MCF 10A (cell line): ENCODE measurements around the gene GABRB1. TPM values are rescaled to one million over a fixed set of nuclear protein-coding genes. Genes with fewer than 3 reads are reported as not detected.

Experiments used
- BruUV-seq: library from RNA; stranded (reverse); fragments of 400-500 nt; replicated peaks from 2 replicates; lab custom pipeline; 2021; lab: Mats Ljungman, UMichigan
- CTCF ChIA-PET: fragments of 300-600 bp; sonication (Branson Sonifier 250); formaldehyde crosslinking; extraction: SDS; loops from one replicate; lab custom pipeline; 2021; ENCODE audit warnings: antibody characterized with exemption, inconsistent platforms; lab: Yijun Ruan, JAX
- POLR2A ChIA-PET: fragments of 300-600, 350-650 bp; sonication (Branson Sonifier 250); formaldehyde crosslinking; extraction: SDS; loops from one replicate; lab custom pipeline; 2020; ENCODE audit warnings: antibody characterized with exemption, inconsistent platforms; lab: Yijun Ruan, JAX
- DNase-seq: peaks from one replicate; pipeline ENCODE4 v3.0.0-alpha.2; 2018; ENCODE audit not compliant: unreplicated experiment
- H3K27ac Mint-ChIP-seq: one replicate; pipeline ENCODE4 v1.8.0; 2022; ENCODE audit warnings: mild to moderate bottlenecking, low read depth, mixed read lengths; ENCODE audit not compliant: unreplicated experiment
- H3K27me3 Mint-ChIP-seq: one replicate; pipeline ENCODE4 v1.8.0; 2022; ENCODE audit warnings: mixed read lengths; ENCODE audit not compliant: insufficient read depth, unreplicated experiment
- H3K36me3 Mint-ChIP-seq: one replicate; pipeline ENCODE4 v1.8.0; 2022; ENCODE audit warnings: mild to moderate bottlenecking, moderate library complexity, mixed read lengths; ENCODE audit not compliant: insufficient read depth, unreplicated experiment
- H3K4me1 Mint-ChIP-seq: one replicate; pipeline ENCODE4 v1.8.0; 2022; ENCODE audit warnings: mixed read lengths; ENCODE audit not compliant: insufficient read depth, unreplicated experiment
- H3K4me3 Mint-ChIP-seq: one replicate; pipeline ENCODE4 v1.8.0; 2022; ENCODE audit warnings: mild to moderate bottlenecking, moderate library complexity, mixed read lengths; ENCODE audit not compliant: unreplicated experiment
- H3K9me3 Mint-ChIP-seq: one replicate; pipeline ENCODE4 v1.8.0; 2022; ENCODE audit warnings: mixed read lengths; ENCODE audit not compliant: unreplicated experiment
- CTCF ChIP-seq: fragments of 200-600 bp; IDR thresholded peaks from one replicate; pipeline ENCODE4 v1.8.0; 2022; ENCODE audit warnings: antibody characterized with exemption, mild to moderate bottlenecking; ENCODE audit not compliant: unreplicated experiment
- intact Hi-C: fragments of 100-400 bp; cut with micrococcal nuclease; formaldehyde crosslinking; loops from 2 replicates; pipeline ENCODE4 v1.14.1; 2022
- total RNA-seq: library from RNA; stranded (reverse); gene quantifications from 2 replicates; pipeline ENCODE4 v1.2.3, GENCODE V29; 2022

Gene GABRB1
- total RNA-seq, 1 experiment from 2014 or later: not detected

- intact Hi-C loops: no loop called here
- Mint-ChIP-seq H3K4me3 (no peak overlapping the region), H3K9me3 (peaks cover 7% of the 10 kb centered on the region), H3K27me3 (peaks cover 60% of the 10 kb centered on the region), H3K27ac (no peak overlapping the region), H3K4me1 (no peaks in the 10 kb centered on the region), H3K36me3 (no peaks in the 10 kb centered on the region)
- CTCF ChIA-PET: no interaction called here
- no peak for DNase-seq
- no peak for TF ChIP-seq CTCF
- BruUV-seq: no TSS peak
- POLR2A ChIA-PET: no interaction called here
These were observed 220.2 kb downstream of the GABRB1 start for GRCh38 chr4:47251348-47252135.

- Mint-ChIP-seq H3K4me3 (no peak overlapping the region), H3K36me3 (no peaks in the 10 kb centered on the region), H3K27me3 (peaks cover 59% of the 10 kb centered on the region), H3K27ac (no peak overlapping the region), H3K4me1 (no peaks in the 10 kb centered on the region), H3K9me3 (no peaks in the 10 kb centered on the region)
- DNase-seq: no peak
- intact Hi-C loops: no loop called here
- ChIA-PET POLR2A (no interaction called here), CTCF (no interaction called here)
- TF ChIP-seq CTCF: no peak
- BruUV-seq: no TSS peak
These were observed 232.4 kb downstream of the GABRB1 start for GRCh38 chr4:47263721-47264120.

GRCh38 chr4:47270201-47270888 is 239.0 kb downstream of the GABRB1 start:
- no peak for DNase-seq
- ChIA-PET CTCF (no interaction called here), POLR2A (no interaction called here)
- H3K4me3 Mint-ChIP-seq: no peak overlapping the region
- H3K4me1 Mint-ChIP-seq: no peaks in the 10 kb centered on the region
- H3K36me3 Mint-ChIP-seq: no peaks in the 10 kb centered on the region
- BruUV-seq: no TSS peak
- H3K27ac Mint-ChIP-seq: no peak overlapping the region
- peaks cover 93% of the 10 kb centered on the region for H3K27me3 Mint-ChIP-seq
- no peaks in the 10 kb centered on the region for H3K9me3 Mint-ChIP-seq
- no peak for TF ChIP-seq CTCF
- intact Hi-C loops: no loop called here

GRCh38 chr4:47271291-47271690 is 239.9 kb downstream of the GABRB1 start:
- no peak for TF ChIP-seq CTCF
- no peak for DNase-seq
- H3K4me3 Mint-ChIP-seq: no peak overlapping the region
- ChIA-PET CTCF (no interaction called here), POLR2A (no interaction called here)
- no peaks in the 10 kb centered on the region for H3K36me3 Mint-ChIP-seq
- no TSS peak for BruUV-seq
- no peak overlapping the region for H3K27ac Mint-ChIP-seq
- H3K4me1 Mint-ChIP-seq: no peaks in the 10 kb centered on the region
- no peaks in the 10 kb centered on the region for H3K9me3 Mint-ChIP-seq
- peaks cover 93% of the 10 kb centered on the region for H3K27me3 Mint-ChIP-seq
- intact Hi-C loops: no loop called here
